Esophagus muscularis mucosa (tissue), 4 donors: ENCODE measurements around the gene FGA. TPM values are rescaled to one million over a fixed set of nuclear protein-coding genes. Genes with fewer than 3 reads are reported as not detected.

Experiments used
- DNase-seq: peaks from one replicate; pipeline ENCODE4 v3.0.0-alpha.2; 2017; ENCODE audit errors: extremely low spot score
- H3K27ac ChIP-seq, 4 donors: fragments of 200-600 bp; sonication (generic); replicated peaks in 1 of 4; 1 replicate in 3 of 4; 2 replicates in 1 of 4; pipeline ENCODE4 v1.5.1; 2016 to 2019; ENCODE audit warnings: mild to moderate bottlenecking in 1 of 4
- H3K27me3 ChIP-seq, 4 donors: fragments of 200-600 bp; sonication (generic); one replicate each; pipeline versions ENCODE4 v1.5.1 to v1.6.0; 2016 to 2019
- H3K36me3 ChIP-seq, 4 donors: fragments of 200-600 bp; sonication (generic); one replicate each; pipeline ENCODE4 v1.5.1; 2016 to 2019
- H3K4me1 ChIP-seq, 4 donors: fragments of 200-600 bp; sonication (generic); one replicate each; pipeline ENCODE4 v1.5.1; 2016 to 2019
- H3K4me3 ChIP-seq, 4 donors: fragments of 200-600 bp; sonication (generic); 1 replicate in 2 of 4; 2 replicates in 2 of 4; pipeline ENCODE4 v1.5.1; 2016 to 2019; ENCODE audit warnings: mild to moderate bottlenecking in 4 of 4, moderate library complexity in 1 of 4
- H3K9me3 ChIP-seq, 4 donors: fragments of 200-600 bp; sonication (generic); 1 replicate in 3 of 4; 2 replicates in 1 of 4; pipeline ENCODE4 v1.5.1; 2016 to 2019
- CTCF ChIP-seq, 3 experiments: fragments of 200-600 bp in 2 of 3; fragments of 450-650 bp in 1 of 3; sonication (generic) in 2 of 3; IDR thresholded peaks; one replicate each; pipeline ENCODE4 v1.5.1; 2017 to 2019; ENCODE audit warnings: antibody characterized with exemption in 3 of 3, mild to moderate bottlenecking in 2 of 3, moderate library complexity in 1 of 3
- EP300 ChIP-seq: sonication (generic); formaldehyde crosslinking; IDR thresholded peaks from one replicate; pipeline ENCODE4 v1.6.1; 2017; ENCODE audit warnings: antibody characterized with exemption
- POLR2A ChIP-seq: fragments of 450-650 bp; IDR thresholded peaks from one replicate; pipeline ENCODE4 v1.6.1; 2017; ENCODE audit warnings: antibody characterized with exemption, moderate library complexity, mild to moderate bottlenecking, low read depth
- POLR2AphosphoS5 ChIP-seq, 2 donors: sonication (generic); formaldehyde crosslinking; IDR thresholded peaks; one replicate each; pipeline ENCODE4 v1.6.1; 2017; ENCODE audit warnings: antibody characterized with exemption in 2 of 2
- WGBS: methylation state at CpG from one replicate; pipeline ENCODE4 v1.1.5; 2018; 5-methylcytosine and 5-hydroxymethylcytosine counted together
- intact Hi-C: fragments of 100-400 bp; cut with DNase I; formaldehyde crosslinking; loops from one replicate; pipeline ENCODE4 v1.15.1; 2023
- total RNA-seq, 4 donors: library from RNA; depleted of rRNA; stranded (reverse); fragments of >200 nt; gene quantifications; one replicate each; pipeline versions ENCODE4 v1.1.0 to v1.2.1, GENCODE V29; 2016

FGA gene
- total RNA-seq, 4 donors from 2014 or later: not detected

- H3K4me1 ChIP-seq: no peaks in the 10 kb centered on the region
- H3K4me3 ChIP-seq: no peak overlapping the region
- H3K27me3 ChIP-seq: no peaks in the 10 kb centered on the region
- no peak for DNase-seq
- no peaks in the 10 kb centered on the region for H3K36me3 ChIP-seq
- no peak overlapping the region for H3K27ac ChIP-seq
- no peaks in the 10 kb centered on the region for H3K9me3 ChIP-seq
- intact Hi-C loops: no loop called here
- no peak for TF ChIP-seq POLR2AphosphoS5 (IDR thresholded peaks at IDR 0.05)
- TF ChIP-seq POLR2A: no peak
Measured at GRCh38 chr4:154583677-154584076, 6.9 kb downstream of the FGA start.

GRCh38 chr4:154583230-154583629 is 7.3 kb downstream of the FGA start:
- H3K9me3 ChIP-seq: no peaks in the 10 kb centered on the region
- no peak for TF ChIP-seq POLR2AphosphoS5 (IDR thresholded peaks at IDR 0.05)
- TF ChIP-seq EP300: no peak
- TF ChIP-seq CTCF (IDR thresholded peaks at IDR 0.05): no peak
- TF ChIP-seq POLR2A: no peak
- H3K4me3 ChIP-seq: no peak overlapping the region
- intact Hi-C loops: no loop called here
- no peaks in the 10 kb centered on the region for H3K27me3 ChIP-seq
- WGBS: 81% methylated on average over 3 of the region's 3 CpGs
- H3K27ac ChIP-seq: no peak overlapping the region
- no peak for DNase-seq
- H3K4me1 ChIP-seq: no peaks in the 10 kb centered on the region
- H3K36me3 ChIP-seq: no peaks in the 10 kb centered on the region

- no peak for DNase-seq
- TF ChIP-seq POLR2AphosphoS5 (IDR thresholded peaks at IDR 0.05): no peak
- no peak for TF ChIP-seq EP300
- TF ChIP-seq CTCF (IDR thresholded peaks at IDR 0.05): no peak
- TF ChIP-seq POLR2A: no peak
- no peaks in the 10 kb centered on the region for H3K36me3 ChIP-seq
- no peaks in the 10 kb centered on the region for H3K4me1 ChIP-seq
- intact Hi-C loops: no loop called here
- 66% methylated on average over 2 of the region's 2 CpGs for WGBS
- H3K4me3 ChIP-seq: no peak overlapping the region
- H3K27me3 ChIP-seq: no peaks in the 10 kb centered on the region
- H3K9me3 ChIP-seq: no peaks in the 10 kb centered on the region
- no peak overlapping the region for H3K27ac ChIP-seq
Measured at GRCh38 chr4:154582723-154583122, 7.8 kb downstream of the FGA start.

- intact Hi-C loops: no loop called here
- no peak overlapping the region for H3K4me3 ChIP-seq
- no peaks in the 10 kb centered on the region for H3K4me1 ChIP-seq
- no peaks in the 10 kb centered on the region for H3K27me3 ChIP-seq
- no peak for DNase-seq
- no peaks in the 10 kb centered on the region for H3K36me3 ChIP-seq
- no peak for TF ChIP-seq POLR2A
- TF ChIP-seq EP300: no peak
- no peak for TF ChIP-seq CTCF (IDR thresholded peaks at IDR 0.05)
- no peak for TF ChIP-seq POLR2AphosphoS5 (IDR thresholded peaks at IDR 0.05)
- no peaks in the 10 kb centered on the region for H3K9me3 ChIP-seq
- H3K27ac ChIP-seq: no peak overlapping the region
Measured at GRCh38 chr4:154579927-154580326, 10.6 kb downstream of the FGA start.

- intact Hi-C loops: no loop called here
- TF ChIP-seq EP300 (no peak), POLR2A (no peak), POLR2AphosphoS5 (IDR thresholded peaks at IDR 0.05) (no peak), CTCF (IDR thresholded peaks at IDR 0.05) (no peak)
- H3K36me3 ChIP-seq: no peaks in the 10 kb centered on the region
- WGBS: 65% methylated on average over 1 of the region's 1 CpG
- H3K9me3 ChIP-seq: no peaks in the 10 kb centered on the region
- no peaks in the 10 kb centered on the region for H3K4me1 ChIP-seq
- no peak overlapping the region for H3K27ac ChIP-seq
- no peak overlapping the region for H3K4me3 ChIP-seq
- no peak for DNase-seq
- H3K27me3 ChIP-seq: no peaks in the 10 kb centered on the region
Measured at GRCh38 chr4:154578919-154579318, 11.6 kb downstream of the FGA start.
